ENCODE data around the gene NOL7.

GRCh38 chr6:13597073-13597472 is 18.1 kb upstream of the NOL7 start:
- TF ChIP-seq CTCF (IDR thresholded peaks at IDR 0.05; ENCODE audit: low read depth, low read length) (no peak), POLR2A (IDR thresholded peaks at IDR 0.05; ENCODE audit: extremely low read depth, insufficient read length) (no peak)
- TF ChIP-seq, protein P1, sequence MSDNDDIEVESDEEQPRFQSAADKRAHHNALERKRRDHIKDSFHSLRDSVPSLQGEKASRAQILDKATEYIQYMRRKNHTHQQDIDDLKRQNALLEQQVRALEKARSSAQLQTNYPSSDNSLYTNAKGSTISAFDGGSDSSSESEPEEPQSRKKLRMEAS (IDR thresholded peaks at IDR 0.05; ENCODE audit: low read depth, low read length): no peak
